ENCODE measurements around the gene PBX4.

GRCh38 chr19:19661675-19662251 is 43.3 kb upstream of the PBX4 start:
- TF ChIP-seq ZNF10 (tag by site-specific recombination; IDR thresholded peaks at IDR 0.05) (no peak), ZBTB8A (tag by site-specific recombination; IDR thresholded peaks at IDR 0.05) (no peak), ZNF175 (tag by site-specific recombination; IDR thresholded peaks at IDR 0.05) (no peak), ZNF335 (tag by site-specific recombination; conservative IDR thresholded peaks at IDR 0.05) (no peak), CTCF (tag by site-specific recombination; IDR thresholded peaks at IDR 0.05) (no peak), ZNF214 (tag by site-specific recombination; IDR thresholded peaks at IDR 0.05; ENCODE audit: borderline replicate concordance) (no peak)
